Colonic mucosa (tissue), 4 donors: Measurements from ENCODE around the gene CABCOCO1. TPM values are rescaled to one million over a fixed set of nuclear protein-coding genes. Genes with fewer than 3 reads are reported as not detected.

Experiments
- DNase-seq: peaks from one replicate; pipeline ENCODE4 v3.0.0-alpha.2; 2020
- H3K27ac ChIP-seq: fragments of 200-600 bp; one replicate; pipeline ENCODE4 v1.8.0; 2021
- H3K27me3 ChIP-seq: fragments of 200-600 bp; one replicate; pipeline ENCODE4 v1.8.0; 2021
- H3K36me3 ChIP-seq: fragments of 200-600 bp; one replicate; pipeline ENCODE4 v1.8.0; 2021
- H3K4me1 ChIP-seq: fragments of 200-600 bp; one replicate; pipeline ENCODE4 v1.8.0; 2021; ENCODE audit warnings: mild to moderate bottlenecking
- H3K4me3 ChIP-seq: fragments of 200-600 bp; one replicate; pipeline ENCODE4 v1.8.0; 2021
- H3K9ac ChIP-seq, 2 donors: one replicate each; pipeline ENCODE4 v1.7.0; 2013; ENCODE audit warnings: control low read depth in 2 of 2, low read depth in 2 of 2, low read length in 2 of 2
- H3K9me3 ChIP-seq: fragments of 200-600 bp; one replicate; pipeline ENCODE4 v1.8.0; 2021
- intact Hi-C: fragments of 100-400 bp; cut with DNase I; formaldehyde crosslinking; loops from one replicate; pipeline ENCODE4 v1.14.1; 2022
- total RNA-seq, 2 donors: library from RNA; stranded (reverse); fragmentation: NEBNext Ultra II Directional in 1 of 2; extraction: Animal tissue kit (Norgen Biotek cat#: 25700) in 1 of 2; gene quantifications; one replicate each; pipeline ENCODE4 v1.2.1, GENCODE V29; 2021
- TF ChIP-seq, protein P1 (sequence below): fragments of 200-600 bp; IDR thresholded peaks from one replicate; pipeline ENCODE4 v1.8.0; 2022; ENCODE audit warnings: antibody characterized with exemption, mild to moderate bottlenecking
- donor health status: healthy.
- donor health status: DM: no; HTN: no; CAD: no.
- donor health status: DM: no; HTN: no; CAD: no.

The CABCOCO1 gene
- total RNA-seq, 2 donors from 2014 or later = not detected

DNA sequence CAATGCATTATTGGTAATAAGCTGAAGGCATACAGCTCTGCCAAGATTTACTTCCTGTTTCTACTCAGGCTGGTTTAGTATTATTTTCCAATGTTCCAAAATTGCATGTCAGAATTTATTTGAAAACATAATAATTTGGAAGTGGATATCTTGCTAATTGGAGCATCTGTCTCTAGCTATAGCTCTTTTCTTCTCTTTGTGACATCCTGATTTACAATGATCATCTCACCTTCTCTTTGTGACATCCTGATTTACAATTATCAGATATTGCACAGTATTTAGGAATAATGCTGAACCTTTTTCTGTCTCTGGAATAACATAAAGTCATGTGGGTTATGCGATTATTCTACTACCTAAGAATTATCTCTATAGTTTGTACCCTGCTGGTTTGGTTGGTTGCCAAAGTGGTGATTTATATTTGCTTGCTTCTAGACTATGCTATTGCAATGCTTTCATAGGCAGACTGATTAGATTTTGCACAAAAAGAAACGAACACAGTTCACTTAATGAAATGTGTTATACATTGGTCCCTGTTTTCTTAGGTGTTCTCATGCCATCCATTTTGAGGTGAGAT is 44.3 kb upstream of the CABCOCO1 start:
- no peaks in the 10 kb centered on the region for H3K9me3 ChIP-seq
- TF ChIP-seq, protein P1, sequence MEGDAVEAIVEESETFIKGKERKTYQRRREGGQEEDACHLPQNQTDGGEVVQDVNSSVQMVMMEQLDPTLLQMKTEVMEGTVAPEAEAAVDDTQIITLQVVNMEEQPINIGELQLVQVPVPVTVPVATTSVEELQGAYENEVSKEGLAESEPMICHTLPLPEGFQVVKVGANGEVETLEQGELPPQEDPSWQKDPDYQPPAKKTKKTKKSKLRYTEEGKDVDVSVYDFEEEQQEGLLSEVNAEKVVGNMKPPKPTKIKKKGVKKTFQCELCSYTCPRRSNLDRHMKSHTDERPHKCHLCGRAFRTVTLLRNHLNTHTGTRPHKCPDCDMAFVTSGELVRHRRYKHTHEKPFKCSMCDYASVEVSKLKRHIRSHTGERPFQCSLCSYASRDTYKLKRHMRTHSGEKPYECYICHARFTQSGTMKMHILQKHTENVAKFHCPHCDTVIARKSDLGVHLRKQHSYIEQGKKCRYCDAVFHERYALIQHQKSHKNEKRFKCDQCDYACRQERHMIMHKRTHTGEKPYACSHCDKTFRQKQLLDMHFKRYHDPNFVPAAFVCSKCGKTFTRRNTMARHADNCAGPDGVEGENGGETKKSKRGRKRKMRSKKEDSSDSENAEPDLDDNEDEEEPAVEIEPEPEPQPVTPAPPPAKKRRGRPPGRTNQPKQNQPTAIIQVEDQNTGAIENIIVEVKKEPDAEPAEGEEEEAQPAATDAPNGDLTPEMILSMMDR = no peak

DNA sequence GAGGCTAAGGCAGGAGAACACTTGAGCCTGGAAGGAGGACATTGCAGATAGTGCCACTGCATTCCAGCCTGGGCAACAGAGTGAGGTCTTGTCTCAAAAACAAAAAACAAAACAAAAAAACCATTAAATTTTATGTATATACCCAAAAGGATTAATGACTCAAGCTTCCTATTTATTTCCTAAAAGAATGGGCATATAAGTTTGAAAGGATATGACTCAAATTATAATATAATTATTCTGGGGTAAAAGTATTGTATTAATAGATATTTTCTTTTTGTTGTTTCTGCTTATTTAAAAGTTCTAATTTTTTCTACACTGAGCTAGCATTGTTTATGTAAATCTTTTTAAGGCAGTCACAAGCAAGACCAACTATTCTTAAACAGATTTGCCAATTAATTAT is 42.2 kb upstream of the CABCOCO1 start:
- H3K4me1 ChIP-seq = no peaks in the 10 kb centered on the region
- TF ChIP-seq, protein P1 = no peak
- H3K9me3 ChIP-seq = no peaks in the 10 kb centered on the region
- H3K36me3 ChIP-seq = no peaks in the 10 kb centered on the region
- H3K27ac ChIP-seq = no peak overlapping the region
- H3K4me3 ChIP-seq = no peak overlapping the region
- H3K27me3 ChIP-seq = no peaks in the 10 kb centered on the region
- no peak for DNase-seq
- H3K9ac ChIP-seq = no peak overlapping the region
- intact Hi-C loops = no loop called here

More for the DNA sequence above, 44.3 kb upstream of the CABCOCO1 start:
- H3K9ac ChIP-seq = no peak overlapping the region
- no peaks in the 10 kb centered on the region for H3K4me1 ChIP-seq
- no peak for DNase-seq
- H3K36me3 ChIP-seq = no peaks in the 10 kb centered on the region
- intact Hi-C loops = no loop called here
- H3K27ac ChIP-seq = no peak overlapping the region
- H3K27me3 ChIP-seq = no peaks in the 10 kb centered on the region
- no peak overlapping the region for H3K4me3 ChIP-seq

DNA sequence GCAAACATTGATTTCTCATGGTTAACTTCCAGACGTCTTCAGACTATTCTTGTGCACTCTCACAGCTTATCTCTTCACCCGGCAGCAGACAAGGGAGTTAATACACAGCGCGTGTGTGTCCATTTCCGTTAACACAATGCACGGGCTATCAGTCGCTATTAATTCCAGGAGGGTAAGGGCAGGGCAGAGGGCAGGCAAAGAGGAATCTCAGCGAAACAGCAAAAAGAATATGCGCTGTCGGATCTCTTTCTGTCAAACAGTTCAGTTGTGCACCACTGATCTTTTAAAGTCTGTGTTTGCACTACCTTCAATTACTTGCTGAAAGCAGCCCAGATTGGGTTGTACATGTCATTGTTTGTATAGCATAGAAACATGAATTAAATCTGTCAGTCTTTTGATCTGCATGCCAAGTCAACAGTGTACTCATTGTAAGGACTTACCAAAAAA is 41.1 kb upstream of the CABCOCO1 start:
- Histone ChIP-seq H3K9me3 (no peaks in the 10 kb centered on the region), H3K4me3 (no peak overlapping the region), H3K27ac (no peak overlapping the region), H3K4me1 (no peaks in the 10 kb centered on the region), H3K27me3 (no peaks in the 10 kb centered on the region), H3K9ac (no peak overlapping the region), H3K36me3 (no peaks in the 10 kb centered on the region)
- no peak for DNase-seq
- intact Hi-C loops = no loop called here
- TF ChIP-seq, protein P1 = no peak

DNA sequence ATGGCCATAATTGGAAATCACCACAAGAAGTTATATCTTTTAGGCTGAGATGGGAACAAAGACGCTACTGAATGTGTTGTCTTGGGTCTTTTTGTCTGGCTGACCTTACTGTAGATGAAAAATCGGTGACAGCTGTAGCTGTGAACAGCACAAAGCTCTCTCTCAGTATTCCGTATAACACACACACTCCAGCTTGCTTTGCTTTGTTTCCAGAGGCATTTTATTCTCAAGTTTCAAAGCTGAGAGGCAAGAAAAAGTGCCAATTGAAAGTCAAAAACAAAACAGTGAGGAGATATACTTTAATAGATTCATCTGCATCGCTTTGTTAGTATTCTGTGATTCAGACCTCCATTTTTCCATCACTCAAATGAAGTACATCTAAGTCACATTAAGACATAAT is 39.6 kb upstream of the CABCOCO1 start:
- Histone ChIP-seq H3K9ac (no peak overlapping the region), H3K4me3 (no peak overlapping the region), H3K27me3 (no peaks in the 10 kb centered on the region), H3K9me3 (no peaks in the 10 kb centered on the region), H3K4me1 (no peaks in the 10 kb centered on the region), H3K27ac (no peak overlapping the region), H3K36me3 (no peaks in the 10 kb centered on the region)
- DNase-seq = no peak
- TF ChIP-seq, protein P1 = no peak
- intact Hi-C loops = no loop called here

DNA sequence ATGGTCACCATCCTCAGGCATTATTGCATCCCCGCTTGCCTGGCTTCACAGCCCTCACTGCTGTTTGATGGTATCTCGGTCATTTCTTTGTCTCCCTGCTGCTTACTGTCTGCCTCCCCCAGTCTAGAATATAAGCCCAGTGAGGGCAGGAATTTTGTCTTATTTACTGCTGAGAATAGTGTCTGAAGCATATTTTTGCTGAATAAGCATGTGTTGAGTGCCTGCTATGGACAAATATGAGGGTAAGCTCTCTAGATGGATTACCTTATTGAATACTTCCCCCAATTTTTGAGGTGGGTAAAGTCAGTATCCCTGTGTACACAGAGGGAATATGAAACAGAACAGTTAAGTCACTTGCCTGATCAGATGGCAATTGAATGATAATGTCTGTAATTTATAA is 36.5 kb upstream of the CABCOCO1 start:
- intact Hi-C loops = no loop called here
- no peak overlapping the region for H3K27ac ChIP-seq
- H3K4me1 ChIP-seq = no peaks in the 10 kb centered on the region

More for the DNA sequence above, 36.5 kb upstream of the CABCOCO1 start:
- TF ChIP-seq, protein P1 = no peak
- H3K9me3 ChIP-seq = no peaks in the 10 kb centered on the region
- H3K4me3 ChIP-seq = no peak overlapping the region
- DNase-seq = no peak
- no peak overlapping the region for H3K9ac ChIP-seq
- H3K36me3 ChIP-seq = no peaks in the 10 kb centered on the region
- no peaks in the 10 kb centered on the region for H3K27me3 ChIP-seq
